Endometrial microvascular endothelial cells (primary cell): ENCODE results near the gene ADARB2. TPM values are rescaled to one million over a fixed set of nuclear protein-coding genes. Genes with fewer than 3 reads are reported as not detected.
"Not testable (repeated sequence)": the region's sequence is repeated elsewhere in the genome, so short reads cannot be mapped to it uniquely, and the experiment has no call there.

ENCODE experiments used
- in situ Hi-C: cut with HindIII; loops from 2 replicates; pipeline ENCODE4 v1.10.0; 2017; ENCODE audit warnings: low sequenced_read_pairs, low pct_unique_long_range_greater_than_20kb; ENCODE audit errors: inconsistent ontology term
- total RNA-seq: library from RNA; depleted of rRNA; stranded (reverse); fragments of >200 nt; gene quantifications from one replicate; pipeline ENCODE4 v1.2.3, GENCODE V29; 2015; ENCODE audit errors: inconsistent ontology term

ADARB2 gene
- total RNA-seq, 1 donor from 2014 or later: not detected

DNA sequence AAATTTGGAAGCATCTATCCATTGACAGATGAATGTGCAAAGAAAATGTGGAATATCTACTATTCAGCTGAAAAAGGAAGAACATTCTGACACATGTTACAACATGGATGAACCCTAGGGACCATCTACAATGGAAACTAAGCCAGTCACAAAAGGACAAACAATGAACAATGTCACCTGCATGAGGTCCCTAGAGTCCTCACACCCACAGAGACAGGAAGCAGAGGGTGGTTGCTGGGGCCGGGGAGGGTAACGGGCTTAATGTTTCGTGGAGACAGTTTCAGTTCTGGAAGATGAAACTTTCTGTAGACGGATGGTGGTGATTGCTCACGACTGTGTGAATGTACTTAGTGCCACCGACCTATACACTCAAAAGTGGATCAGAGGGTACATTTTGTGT lies 282.9 kb downstream of the ADARB2 start:
- in situ Hi-C loops: no loop called here

DNA sequence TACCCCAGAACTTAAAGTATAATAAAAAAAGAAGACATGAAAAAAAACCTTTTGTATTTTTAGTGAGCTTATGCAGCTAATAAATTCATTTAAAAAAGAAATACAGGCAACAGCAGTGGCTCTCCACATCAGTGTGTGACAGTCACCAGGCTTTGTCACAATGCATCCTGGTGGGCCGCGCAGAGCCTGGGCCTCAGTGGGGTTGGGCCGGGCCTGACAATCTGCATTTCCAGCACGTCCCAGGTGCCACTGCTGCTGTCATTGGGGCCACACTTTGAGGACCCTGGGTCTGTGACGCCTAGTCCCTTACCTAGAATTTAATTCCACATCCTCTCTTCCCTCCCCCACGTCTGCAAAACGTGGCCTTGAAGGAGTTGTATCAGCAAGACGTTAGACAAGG lies 284.5 kb downstream of the ADARB2 start:
- in situ Hi-C loops: no loop called here

GRCh38 chr10:1451941-1452340 lies 285.4 kb downstream of the ADARB2 start:
- in situ Hi-C loops: no loop called here

DNA sequence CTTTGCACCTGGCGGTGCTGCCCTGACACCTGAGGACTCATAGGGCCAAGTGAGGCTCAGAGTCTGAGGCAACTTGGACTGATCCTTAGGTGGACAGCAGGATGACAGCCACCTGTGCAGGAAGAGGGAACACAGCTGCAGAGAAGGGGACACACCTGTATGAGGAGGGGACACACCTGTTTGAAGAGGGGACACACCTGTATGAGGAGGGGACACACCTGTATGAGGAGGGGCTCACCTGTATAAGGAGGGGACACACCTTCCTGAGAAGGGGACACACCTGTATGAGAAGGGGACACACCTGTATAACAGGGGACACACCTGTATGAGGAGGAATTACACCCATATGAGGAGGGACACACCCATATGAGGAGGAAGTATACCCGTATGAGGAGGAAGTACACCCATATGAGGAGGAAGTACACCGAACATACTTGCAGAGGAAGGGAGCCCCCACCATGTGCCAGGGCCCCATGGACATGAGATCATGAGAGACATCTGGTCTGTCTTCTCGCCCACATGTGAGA lies 285.9 kb downstream of the ADARB2 start:
- in situ Hi-C loops: no loop called here

- in situ Hi-C loops: no loop called here
Measured at GRCh38 chr10:1449572-1450205, 287.6 kb downstream of the ADARB2 start.

- in situ Hi-C loops: no loop called here
Measured at GRCh38 chr10:1449021-1449420, 288.3 kb downstream of the ADARB2 start.

GRCh38 chr10:1448252-1448930 lies 288.9 kb downstream of the ADARB2 start:
- in situ Hi-C loops: no loop called here

GRCh38 chr10:1444826-1445225 lies 292.5 kb downstream of the ADARB2 start:
- in situ Hi-C loops: no loop called here

DNA sequence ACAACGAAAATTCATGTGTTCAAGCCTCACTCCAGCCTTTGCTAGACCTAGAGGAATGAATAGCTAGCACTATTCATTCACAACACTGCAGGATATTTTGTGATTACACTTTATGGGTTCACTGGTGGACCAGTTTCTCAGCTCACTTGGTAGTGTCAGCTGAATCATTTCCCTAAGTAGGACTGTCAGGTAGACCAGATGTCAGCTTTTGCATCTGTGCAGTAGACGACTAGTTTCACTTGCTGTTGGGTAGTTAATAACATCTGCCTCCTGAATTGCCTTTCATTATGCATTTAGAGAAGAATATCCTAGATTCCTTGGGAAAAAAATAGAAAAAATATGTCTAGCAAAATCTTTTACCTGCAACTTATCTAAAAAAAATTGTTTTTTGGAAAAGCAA lies 296.4 kb downstream of the ADARB2 start:
- in situ Hi-C loops: no loop called here

GRCh38 chr10:1434912-1435692 lies 302.2 kb downstream of the ADARB2 start:
- in situ Hi-C loops: no loop called here

- in situ Hi-C loops: no loop called here
Measured at GRCh38 chr10:1434202-1434601, 303.1 kb downstream of the ADARB2 start.

- in situ Hi-C loops: no loop called here
Measured at GRCh38 chr10:1432161-1432560, 305.2 kb downstream of the ADARB2 start.

- in situ Hi-C loops: no loop called here
Measured at GRCh38 chr10:1431229-1431628, 306.1 kb downstream of the ADARB2 start.

DNA sequence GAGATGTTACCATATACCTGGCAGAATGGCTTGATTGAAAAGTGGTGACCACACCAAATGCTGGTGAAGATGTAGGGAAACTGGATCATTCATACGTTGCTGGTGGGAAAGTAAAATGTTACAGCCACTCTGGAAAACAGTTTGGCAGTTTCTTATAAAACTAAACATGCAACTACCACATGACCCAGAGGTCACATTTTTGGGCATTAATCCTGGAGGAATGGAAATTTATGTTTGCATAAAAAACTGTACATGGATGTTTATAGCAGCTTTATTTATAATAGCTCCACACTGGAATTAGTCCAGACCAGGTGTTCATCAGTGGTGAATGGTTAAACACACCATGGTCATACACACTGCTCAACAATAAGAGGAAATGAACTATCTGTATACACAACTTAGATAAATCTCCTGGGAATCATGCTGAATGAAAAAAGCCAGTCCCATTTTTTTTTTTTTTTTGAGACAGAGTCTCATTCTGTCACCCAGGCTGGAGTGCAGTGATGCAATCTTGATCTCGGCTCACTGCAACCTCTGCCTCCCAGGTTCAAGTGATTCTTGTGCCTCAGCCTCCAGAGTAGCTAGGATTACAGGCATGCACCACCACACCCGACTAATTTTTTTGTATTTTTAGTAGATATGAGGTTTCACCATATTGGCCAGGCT lies 309.7 kb downstream of the ADARB2 start:
- in situ Hi-C loops: not testable (repeated sequence)

DNA sequence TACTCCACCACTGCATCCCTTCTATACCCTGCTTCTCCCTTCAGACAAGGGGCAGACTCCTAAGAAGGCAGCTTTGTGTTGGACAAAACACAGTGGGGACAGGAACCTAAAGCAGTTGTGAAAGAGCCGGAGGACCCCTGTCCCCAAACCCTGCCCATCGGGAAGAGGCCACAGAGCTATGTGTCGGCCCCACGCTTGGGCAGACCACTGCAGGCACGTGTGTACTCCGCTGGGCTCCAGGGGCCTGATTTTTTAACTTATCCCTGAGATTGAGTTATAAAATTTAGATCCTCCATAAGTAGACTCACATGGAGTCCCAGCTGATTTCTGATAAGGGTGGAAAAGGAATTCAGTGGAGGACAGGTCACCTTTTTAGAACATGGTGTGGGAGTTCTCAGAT lies 310.5 kb downstream of the ADARB2 start:
- in situ Hi-C loops: no loop called here

DNA sequence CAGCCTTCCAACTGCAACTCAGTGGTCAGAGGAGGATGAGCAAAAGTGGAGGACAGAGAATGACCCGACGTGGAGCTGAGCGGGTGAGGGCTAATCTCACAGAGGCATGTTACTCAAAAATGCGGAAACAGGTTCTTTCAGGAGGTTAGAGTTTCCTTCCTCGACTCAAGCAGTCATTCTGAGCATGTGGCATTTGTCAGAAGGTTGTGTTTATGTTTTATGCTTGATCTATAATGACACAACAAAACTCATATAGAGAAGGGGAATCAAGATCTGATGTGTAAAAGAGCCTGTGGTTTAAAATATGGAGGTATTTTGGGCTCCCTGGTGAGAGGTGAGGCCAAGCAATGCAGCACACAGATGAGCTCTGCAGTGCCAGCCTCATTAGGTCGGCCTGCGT lies 311.4 kb downstream of the ADARB2 start:
- in situ Hi-C loops: no loop called here

GRCh38 chr10:1424648-1425047 lies 312.7 kb downstream of the ADARB2 start:
- in situ Hi-C loops: no loop called here

GRCh38 chr10:1423676-1424253 lies 313.6 kb downstream of the ADARB2 start:
- in situ Hi-C loops: no loop called here

DNA sequence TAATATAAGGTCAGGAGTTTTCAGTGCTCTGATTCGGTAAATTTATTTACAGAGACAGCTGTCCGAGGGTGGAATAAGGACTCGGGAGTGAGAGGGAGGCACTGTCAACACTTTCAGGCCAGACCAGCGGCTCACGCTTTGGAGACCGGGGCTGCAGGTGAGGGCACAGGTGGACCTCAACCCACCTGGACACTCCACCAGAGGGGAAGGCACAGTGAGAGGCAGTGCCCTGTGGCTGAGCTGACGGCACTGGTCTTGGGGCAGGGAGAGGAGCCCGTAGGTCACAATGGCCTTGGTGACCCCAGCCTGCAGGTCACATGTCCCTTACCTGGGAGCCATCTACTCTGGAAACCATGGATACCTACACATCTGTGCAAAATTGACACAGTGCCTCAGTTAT lies 315.1 kb downstream of the ADARB2 start:
- in situ Hi-C loops: no loop called here
